ENCODE results near the gene LRRTM4.

DNA sequence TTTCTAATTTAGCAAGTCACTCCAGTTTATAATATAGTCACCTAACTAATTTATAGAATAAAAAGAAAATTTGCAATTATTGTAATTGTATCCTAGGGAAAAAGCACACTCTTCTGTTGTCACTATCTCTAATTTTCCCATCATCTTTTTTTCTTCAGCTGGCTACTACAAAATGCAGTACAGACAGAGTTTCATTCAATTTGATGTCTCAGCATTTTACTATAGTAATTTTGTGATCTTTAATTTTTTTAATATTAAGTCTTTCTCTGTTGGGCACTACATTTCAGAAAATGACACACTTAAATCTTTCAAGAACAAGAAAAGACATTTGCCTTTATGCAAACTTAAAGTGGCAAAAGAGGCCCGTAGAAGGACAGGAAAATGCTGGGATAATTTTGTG lies 118.0 kb downstream of the LRRTM4 start:
- no peak for TF ChIP-seq POLR2A (IDR thresholded peaks at IDR 0.05)
- TF ChIP-seq, protein P1, sequence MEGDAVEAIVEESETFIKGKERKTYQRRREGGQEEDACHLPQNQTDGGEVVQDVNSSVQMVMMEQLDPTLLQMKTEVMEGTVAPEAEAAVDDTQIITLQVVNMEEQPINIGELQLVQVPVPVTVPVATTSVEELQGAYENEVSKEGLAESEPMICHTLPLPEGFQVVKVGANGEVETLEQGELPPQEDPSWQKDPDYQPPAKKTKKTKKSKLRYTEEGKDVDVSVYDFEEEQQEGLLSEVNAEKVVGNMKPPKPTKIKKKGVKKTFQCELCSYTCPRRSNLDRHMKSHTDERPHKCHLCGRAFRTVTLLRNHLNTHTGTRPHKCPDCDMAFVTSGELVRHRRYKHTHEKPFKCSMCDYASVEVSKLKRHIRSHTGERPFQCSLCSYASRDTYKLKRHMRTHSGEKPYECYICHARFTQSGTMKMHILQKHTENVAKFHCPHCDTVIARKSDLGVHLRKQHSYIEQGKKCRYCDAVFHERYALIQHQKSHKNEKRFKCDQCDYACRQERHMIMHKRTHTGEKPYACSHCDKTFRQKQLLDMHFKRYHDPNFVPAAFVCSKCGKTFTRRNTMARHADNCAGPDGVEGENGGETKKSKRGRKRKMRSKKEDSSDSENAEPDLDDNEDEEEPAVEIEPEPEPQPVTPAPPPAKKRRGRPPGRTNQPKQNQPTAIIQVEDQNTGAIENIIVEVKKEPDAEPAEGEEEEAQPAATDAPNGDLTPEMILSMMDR (IDR thresholded peaks at IDR 0.05) = no peak

Data from uterus (tissue), 2 donors.